NT2/D1 (cell line): Measurements from ENCODE around the gene TMEM170B.

Source experiments
- SUZ12 ChIP-seq: IDR thresholded peaks from 2 replicates; pipeline ENCODE4 v1.6.1; 2011; ENCODE audit not compliant: insufficient read length, insufficient read depth; ENCODE audit errors: extremely low read depth
- YY1 ChIP-seq: IDR thresholded peaks from 2 replicates; pipeline ENCODE4 v1.6.1; 2011; ENCODE audit not compliant: insufficient read length, insufficient read depth
- ZNF274 ChIP-seq: IDR thresholded peaks from 2 replicates; pipeline ENCODE4 v1.6.1; 2011; ENCODE audit warnings: mild to moderate bottlenecking, low read depth, low read length

GRCh38 chr6:11589261-11589660, 51.7 kb downstream of the TMEM170B start:
- TF ChIP-seq YY1 (no peak), ZNF274 (no peak), SUZ12 (no peak)
